Measurements from ENCODE around the gene DIPK1A.
"Not testable (repeated sequence)": the region's sequence is repeated elsewhere in the genome, so short reads cannot be mapped to it uniquely, and the experiment has no call there.

Gene DIPK1A

DNA sequence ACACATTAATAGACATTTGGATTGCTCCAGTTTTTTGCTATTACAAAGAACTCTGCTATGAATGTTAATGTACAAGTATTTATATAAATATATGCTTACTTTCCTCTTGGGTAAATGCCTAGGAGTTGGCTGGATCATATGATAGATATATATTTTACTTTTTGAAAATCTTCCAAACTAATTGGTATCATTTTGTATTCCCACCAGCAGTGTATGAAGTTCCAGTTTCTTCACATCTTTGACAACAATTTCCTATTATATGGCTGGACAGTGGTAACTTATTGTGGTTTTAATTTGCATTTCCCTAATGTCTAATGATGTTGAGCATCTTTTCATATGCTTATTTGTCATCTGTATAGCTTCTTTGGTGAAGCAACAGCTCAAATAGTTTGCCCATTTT, 23.8 kb upstream of the DIPK1A start:
- H3K4me3 ChIP-seq (replicated peaks; ENCODE audit: low read depth, low read length), result no peak overlapping the region
- DNase-seq (ENCODE audit: extremely low read depth, low read depth), result no peak
- TF ChIP-seq, protein P1, sequence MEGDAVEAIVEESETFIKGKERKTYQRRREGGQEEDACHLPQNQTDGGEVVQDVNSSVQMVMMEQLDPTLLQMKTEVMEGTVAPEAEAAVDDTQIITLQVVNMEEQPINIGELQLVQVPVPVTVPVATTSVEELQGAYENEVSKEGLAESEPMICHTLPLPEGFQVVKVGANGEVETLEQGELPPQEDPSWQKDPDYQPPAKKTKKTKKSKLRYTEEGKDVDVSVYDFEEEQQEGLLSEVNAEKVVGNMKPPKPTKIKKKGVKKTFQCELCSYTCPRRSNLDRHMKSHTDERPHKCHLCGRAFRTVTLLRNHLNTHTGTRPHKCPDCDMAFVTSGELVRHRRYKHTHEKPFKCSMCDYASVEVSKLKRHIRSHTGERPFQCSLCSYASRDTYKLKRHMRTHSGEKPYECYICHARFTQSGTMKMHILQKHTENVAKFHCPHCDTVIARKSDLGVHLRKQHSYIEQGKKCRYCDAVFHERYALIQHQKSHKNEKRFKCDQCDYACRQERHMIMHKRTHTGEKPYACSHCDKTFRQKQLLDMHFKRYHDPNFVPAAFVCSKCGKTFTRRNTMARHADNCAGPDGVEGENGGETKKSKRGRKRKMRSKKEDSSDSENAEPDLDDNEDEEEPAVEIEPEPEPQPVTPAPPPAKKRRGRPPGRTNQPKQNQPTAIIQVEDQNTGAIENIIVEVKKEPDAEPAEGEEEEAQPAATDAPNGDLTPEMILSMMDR (IDR thresholded peaks at IDR 0.05; ENCODE audit: low read depth, low read length, missing control alignments), result no peak

DNA sequence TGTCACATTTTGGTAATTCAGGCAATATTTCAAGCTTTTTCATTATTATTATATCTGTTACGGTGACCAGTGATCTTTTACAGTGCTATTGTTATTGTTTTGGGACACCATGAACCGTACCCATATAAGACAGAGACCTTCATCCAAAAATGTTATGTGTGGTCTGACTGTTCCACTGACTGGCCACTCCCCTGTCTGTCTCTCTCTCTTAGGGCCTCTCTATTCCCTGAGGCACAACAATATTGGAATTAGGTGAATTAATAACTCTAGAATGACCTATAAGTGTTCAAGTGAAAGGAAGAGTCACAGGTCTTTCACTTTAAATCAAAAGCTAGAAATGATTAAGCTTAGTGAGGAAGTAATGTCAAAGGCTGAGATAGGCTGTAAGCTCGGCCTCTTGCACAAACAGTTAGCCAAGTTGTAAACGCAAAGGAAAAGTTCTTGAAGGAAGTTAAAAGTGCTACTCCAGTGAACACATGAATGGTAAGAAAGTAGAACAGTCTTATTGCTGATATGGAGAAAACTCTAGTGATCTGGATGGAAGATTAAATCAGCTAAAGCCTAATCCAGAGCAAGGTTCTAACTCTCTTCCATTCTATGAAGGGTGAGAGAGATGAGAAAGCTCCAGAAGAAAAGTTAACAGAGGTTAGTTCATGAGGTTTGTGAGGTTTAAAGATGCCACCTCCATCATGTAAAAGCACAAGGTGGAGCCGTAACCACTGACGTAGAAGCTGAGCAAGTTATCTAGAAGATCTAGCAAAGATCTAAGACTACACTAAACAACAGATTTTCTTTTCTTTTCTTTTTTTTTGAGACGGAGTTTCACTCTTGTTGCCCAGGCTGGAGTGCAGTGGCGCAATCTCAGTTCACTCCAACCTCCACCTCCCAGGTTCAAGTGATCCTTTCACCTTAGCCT, 19.7 kb upstream of the DIPK1A start:
- DNase-seq (ENCODE audit: extremely low read depth, low read depth), result no peak
- TF ChIP-seq, protein P1 (IDR thresholded peaks at IDR 0.05; ENCODE audit: low read depth, low read length, missing control alignments), result no peak
- no peak overlapping the region for H3K4me3 ChIP-seq (replicated peaks; ENCODE audit: low read depth, low read length)

DNA sequence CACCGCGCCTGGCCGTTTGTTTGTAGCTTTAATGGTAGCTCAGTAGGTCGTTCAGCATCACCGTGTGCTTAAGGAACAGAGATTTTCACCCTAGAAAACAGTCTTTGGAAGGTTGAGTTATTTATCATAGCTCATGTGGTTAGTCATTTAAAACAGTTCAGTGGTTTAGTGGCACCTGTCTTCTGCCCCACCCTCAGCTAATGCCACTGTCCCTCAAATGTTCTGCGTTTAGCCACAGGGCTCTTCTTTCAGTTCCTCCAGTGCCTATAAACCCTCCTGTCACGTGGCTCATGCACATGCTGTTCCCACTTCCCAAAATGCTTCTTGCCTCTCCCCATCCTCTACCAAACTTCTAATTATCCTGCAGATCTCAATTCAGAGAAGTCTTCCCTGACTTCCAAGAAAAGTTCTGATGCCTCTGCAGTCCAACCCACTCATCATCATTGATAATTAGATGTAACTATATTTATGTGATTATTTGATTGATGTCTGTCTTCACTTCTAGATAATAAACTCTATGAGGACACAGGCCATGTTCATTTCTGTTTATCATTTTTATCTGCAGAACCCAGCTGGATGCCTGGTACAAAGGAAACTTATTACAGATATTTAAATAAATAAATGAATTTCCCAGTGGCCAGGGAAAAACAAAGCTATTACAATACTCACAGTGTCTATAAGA, 14.4 kb upstream of the DIPK1A start:
- no peak overlapping the region for H3K4me3 ChIP-seq (replicated peaks; ENCODE audit: low read depth, low read length)
- DNase-seq (ENCODE audit: extremely low read depth, low read depth), result no peak
- TF ChIP-seq, protein P1 (IDR thresholded peaks at IDR 0.05; ENCODE audit: low read depth, low read length, missing control alignments), result no peak

DNA sequence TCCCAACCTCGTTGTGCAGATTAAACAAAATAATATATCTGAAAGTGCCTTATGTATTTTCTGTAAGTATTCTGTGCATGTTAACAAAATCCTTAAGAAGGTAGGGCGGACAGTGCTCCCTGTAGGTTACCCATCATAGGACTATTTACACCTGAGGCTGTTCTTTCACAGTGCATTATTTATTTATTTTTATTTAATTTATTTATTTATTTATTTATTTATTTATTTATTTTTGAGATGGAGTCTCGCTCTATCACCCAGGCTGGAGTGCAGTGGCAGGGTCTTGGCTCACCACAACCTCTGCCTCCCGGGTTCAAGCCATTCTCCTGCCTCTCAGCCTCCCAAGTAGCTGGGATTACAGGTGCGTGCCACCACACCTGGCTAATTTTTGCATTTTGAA, 12.8 kb upstream of the DIPK1A start:
- DNase-seq (ENCODE audit: extremely low read depth, low read depth); H3K4me3 ChIP-seq (replicated peaks; ENCODE audit: low read depth, low read length): not testable (repeated sequence)

DNA sequence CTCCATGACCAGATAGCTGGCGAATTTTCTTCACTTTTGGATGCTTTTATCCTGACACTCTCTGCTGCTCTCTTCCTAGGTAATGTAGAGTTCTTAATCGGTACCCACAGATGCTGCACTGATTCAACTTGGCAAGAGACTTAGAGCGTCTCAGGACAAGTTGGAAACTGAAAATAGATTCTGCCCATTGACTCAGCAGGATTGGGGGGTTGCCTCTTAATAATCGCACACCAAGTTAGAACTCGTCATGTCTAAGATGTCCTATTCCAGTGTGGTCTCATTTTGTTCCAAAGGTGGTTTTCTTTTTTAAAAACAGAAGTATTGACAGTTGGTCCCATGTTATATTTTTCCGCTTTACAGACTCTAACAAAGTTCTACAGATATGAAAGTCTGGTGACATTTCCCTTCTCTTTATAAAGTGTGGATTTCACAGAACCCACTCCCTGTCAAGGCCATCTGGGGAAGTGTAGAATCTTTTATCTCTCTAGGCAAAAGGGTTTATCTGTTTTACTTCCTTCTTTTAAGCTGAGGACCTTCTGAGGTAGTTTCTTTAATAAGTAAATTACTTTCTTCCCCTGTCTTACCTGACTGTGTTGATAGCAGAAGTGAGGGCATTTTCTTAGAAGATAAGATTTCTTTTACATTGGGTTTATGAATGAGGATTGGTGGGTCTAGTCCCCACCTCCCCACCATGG, 12.1 kb upstream of the DIPK1A start:
- H3K4me3 ChIP-seq (replicated peaks; ENCODE audit: low read depth, low read length), result no peak overlapping the region
- no peak for DNase-seq (ENCODE audit: extremely low read depth, low read depth)
- TF ChIP-seq, protein P1 (IDR thresholded peaks at IDR 0.05; ENCODE audit: low read depth, low read length, missing control alignments), result no peak

DNA sequence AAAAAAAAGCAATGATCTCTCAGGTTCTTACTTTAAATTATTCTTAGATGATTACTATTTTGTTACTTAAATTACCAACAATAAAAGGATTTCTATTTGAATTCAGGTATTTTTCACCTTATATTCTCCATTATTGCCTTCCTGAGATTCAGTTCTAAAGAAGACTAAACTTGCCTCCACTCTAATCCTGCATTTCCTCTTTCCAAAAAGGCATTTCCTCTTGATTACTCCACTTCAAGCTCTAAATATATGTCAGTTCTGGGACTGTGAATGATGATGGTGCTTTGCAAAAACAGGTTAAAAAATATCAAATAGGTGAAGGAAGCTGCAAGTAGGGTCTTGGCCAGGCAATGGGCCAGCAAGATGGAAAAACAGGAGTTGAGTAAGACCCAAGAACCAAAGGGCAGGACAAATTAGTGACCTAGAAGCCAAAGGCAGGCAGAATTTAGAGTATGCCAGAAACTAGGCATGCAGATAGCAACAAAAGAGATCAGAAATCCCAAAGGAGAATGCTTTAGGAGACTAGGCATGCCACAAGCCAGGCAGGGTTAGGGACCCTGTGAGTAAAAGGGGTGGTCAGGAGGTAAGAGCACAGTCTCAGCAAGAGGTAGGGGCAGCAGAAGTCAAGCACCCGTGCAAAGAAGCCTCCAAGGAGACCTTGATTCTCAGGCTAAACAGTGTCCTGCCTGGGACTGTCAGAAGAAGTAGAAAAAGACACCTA, 11.3 kb upstream of the DIPK1A start:
- DNase-seq (ENCODE audit: extremely low read depth, low read depth), result no peak
- no peak overlapping the region for H3K4me3 ChIP-seq (replicated peaks; ENCODE audit: low read depth, low read length)
- TF ChIP-seq, protein P1 (IDR thresholded peaks at IDR 0.05; ENCODE audit: low read depth, low read length, missing control alignments), result no peak

DNA sequence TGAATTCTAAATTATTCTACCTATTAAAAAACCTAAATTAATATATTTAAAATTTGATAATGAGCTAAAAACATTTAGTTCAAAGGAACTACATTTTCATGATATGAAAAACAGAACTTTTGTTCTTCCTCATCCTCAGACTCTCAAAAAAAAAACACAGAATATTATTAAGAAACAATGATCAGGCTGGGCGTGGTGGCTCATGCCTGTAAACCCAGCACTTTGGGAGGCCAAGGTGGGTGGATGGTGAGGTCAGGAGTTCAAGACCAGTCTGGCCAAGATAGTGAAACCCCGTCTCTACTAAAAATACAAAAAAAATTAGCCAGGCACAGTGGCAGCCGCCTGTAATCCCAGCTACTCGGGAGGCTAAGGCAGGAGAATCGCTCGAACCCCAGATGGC, 10.7 kb upstream of the DIPK1A start:
- DNase-seq (ENCODE audit: extremely low read depth, low read depth); H3K4me3 ChIP-seq (replicated peaks; ENCODE audit: low read depth, low read length): not testable (repeated sequence)

All from HFF-Myc (cell line).